COR-L47 (cell line): ENCODE results near the gene CLPSL1.

ENCODE experiments used
- DNase-seq: peaks from one replicate; lab custom pipeline; 2025; lab: John Stamatoyannopoulos, UW

The CLPSL1 gene

DNA sequence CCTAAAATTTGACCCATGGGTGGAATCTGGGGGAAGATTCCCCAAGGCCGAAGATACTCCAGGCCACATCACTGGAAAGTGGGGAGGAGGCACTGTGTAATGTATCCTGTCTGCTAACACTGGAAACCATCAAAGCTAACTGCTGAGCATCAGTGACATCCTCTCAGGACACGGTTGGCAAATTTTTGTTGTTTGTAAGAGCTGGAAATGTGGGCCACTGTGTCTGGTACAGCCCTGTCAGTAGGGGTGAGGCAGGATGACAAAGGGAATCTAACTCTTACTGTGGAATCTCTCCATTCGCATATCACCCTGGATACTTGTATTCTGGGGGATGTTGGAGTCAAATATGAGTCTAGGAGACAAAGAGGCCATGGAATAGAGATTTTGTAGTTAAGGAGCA, 21.4 kb upstream of the CLPSL1 start:
- DNase-seq = no peak

DNA sequence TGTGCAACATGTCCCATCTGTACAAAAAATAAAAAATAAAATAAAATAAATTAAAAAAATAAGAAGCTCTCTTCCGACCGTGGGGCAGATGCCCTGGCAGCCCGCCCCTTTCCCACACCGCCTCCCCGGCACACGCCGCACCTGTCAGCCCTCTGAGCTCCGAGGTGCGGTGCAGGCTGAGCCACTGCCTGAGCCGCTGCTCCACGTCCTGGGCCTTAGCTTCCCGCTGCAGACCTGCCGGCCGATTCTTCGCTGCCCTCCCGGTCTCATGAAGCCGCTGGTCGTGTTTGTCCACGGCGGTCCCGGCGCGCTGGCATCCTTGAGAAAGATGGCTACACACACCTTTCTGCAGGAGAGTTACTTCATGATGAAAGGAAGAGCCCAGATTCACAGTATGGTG, 15.1 kb upstream of the CLPSL1 start:
- no peak for DNase-seq

DNA sequence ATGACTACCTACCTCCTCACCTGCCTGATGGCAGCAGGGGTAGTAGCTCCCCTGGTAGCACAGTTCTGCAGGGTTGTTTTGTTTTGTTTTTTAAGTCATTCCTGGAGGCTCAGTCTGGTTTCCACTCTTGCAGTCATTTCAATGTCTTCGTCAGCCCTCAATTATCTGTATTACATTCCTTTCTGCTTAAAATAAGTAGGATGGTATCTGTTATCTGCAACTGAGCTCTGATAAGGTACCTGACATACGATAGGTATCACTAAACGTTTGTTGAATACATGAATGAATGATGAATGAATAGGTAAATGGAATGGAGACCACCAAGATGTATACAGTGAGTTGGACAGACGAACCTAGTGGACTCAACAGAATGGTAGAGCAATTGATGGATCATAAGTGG, 11.6 kb upstream of the CLPSL1 start:
- DNase-seq = no peak

DNA sequence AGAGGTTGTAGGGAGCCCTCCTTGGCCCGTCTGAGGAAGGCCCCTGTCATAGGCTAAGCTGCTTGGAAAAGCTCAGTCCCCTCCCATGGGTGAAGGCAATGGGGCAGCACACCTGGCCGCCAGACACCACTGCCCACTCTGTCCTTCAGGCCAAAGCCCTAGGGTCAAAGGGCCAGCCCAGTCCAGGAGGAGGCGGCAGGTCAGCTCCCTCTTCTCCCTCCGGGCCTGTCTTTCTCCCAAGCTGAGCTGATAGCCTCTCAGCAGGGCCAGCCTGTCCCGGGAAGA, 9.5 kb upstream of the CLPSL1 start:
- DNase-seq = no peak

DNA sequence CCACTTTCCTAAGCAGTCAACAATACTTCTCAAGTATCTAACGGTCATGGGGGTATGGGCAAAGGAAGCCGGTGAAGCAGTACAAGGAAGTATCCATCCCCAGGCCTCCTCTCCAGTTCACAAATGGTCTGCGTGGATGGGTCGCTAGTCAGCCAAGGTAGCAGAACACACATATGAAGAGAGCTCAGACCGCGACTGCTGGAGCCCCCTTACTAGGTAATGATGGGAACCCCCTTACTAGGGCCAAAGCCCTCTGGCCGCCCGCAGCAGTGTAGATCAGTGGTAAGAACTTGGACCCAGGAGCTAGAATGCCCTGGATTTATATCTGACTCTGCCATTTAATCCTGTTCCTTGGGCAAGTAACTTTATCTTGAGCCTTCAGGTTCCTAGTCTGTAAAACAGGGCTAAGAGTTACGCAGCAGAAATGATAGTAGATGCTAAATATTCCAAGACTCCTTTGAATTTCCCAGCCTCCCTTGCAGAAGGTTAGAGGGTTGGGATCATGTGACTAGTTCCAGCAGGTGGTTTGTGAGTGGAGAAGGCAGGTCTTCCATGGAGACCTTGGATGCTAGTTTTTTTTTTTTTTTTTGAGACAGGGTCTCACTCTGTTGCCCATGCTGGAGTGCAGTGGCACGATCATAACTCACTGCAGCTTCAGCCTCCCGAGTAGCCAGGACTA, 6.6 kb upstream of the CLPSL1 start:
- no peak for DNase-seq

DNA sequence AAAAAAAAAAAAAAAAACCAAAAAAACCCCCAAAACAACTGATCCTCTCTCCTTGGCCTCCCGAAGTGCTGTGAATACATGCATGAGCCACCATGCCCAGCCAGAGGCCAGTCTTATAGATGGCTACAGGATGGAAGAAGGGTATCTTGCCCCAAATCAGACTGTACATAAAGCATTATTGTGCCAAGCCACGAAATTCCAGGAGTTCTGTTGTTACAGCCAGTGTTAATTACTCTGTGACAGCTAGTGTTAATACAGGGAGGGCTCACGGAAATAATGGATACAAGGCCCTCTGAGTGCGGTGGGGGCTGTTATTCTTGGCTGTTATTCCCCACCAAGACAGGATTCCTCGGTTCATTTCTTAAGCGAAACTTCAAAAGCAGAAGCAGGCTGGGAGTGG, 5.8 kb upstream of the CLPSL1 start:
- no peak for DNase-seq

DNA sequence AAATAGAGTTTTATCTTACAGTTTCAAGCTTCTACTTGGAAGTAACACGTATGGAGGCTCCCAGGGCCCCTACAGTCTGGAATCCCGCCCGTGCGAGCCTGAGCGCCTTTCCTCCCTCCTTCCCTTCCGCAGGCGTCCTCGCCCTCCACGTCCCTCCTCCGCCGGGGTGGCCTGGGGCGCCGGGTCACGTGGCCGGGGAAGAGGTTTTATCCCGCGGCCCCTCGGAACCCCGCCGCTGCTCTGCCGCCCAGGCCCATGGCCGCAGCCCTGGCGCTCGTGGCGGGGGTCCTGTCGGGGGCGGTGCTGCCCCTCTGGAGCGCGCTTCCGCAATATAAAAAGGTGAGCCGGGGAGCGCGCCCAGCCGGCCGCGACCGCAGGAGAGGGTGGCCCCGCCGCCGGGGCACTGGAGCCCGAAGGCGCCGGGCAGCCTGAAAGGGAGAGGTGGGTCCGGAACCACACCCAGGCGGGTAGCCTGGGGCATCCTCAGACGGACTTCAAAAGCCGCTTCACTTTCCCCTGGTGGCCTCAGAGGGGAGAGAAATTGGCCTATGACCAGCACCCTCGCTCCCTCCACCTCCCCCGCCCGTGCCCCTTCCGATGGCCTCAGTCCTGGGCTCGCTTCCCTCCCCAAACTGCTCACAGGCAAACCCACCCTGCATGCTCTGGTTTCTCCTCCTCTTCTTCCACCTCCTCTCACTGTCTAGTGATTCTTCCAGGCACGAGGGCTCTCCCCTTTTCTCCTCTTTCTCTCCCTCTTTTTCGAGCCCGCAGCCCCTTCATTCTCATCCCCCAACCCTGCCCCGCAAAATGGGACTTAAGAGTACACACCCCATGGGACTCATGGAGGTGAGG, 4.2 kb upstream of the CLPSL1 start, which contains the start of gene CLPSL2:
Gene CLPSL2, plus strand, starts transcription at position 235 of the 852 bp plus-strand sequence. Its CDS starts 21 bp downstream, at position 256.
- no peak for DNase-seq

DNA sequence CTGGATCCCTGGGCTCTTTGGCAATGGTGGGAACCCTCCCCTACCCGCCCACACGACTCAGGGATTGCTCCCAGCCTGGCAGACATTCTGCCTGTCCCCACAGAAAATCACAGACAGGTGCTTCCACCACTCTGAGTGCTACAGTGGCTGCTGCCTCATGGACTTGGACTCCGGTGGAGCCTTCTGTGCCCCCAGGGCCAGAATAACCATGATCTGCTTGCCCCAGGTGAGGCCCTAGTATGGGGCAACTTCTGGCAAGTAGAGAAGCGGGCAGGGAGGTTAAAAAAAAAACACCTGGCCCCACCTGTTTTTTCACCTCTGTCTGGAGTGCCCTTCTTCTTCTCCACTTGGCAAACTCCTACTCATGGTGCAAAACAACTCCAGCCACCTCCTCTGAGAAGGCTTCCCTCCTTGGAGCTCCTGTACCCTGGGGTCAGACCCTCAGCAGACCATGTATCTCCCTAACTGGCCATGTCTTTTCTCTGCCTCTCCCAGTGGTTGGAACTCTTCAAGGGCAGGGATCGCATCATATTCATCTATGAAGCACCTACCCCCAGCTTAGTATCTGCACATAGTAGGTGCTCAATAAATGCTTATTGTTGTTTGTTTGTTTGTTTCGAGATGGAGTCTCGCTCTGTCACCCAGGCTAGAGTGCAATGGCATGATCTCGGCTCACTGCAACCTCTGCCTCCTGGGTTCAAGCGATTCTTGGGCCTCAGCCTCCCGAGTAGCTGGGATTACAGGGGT, 3.3 kb upstream of the CLPSL1 start:
- DNase-seq = no peak

DNA sequence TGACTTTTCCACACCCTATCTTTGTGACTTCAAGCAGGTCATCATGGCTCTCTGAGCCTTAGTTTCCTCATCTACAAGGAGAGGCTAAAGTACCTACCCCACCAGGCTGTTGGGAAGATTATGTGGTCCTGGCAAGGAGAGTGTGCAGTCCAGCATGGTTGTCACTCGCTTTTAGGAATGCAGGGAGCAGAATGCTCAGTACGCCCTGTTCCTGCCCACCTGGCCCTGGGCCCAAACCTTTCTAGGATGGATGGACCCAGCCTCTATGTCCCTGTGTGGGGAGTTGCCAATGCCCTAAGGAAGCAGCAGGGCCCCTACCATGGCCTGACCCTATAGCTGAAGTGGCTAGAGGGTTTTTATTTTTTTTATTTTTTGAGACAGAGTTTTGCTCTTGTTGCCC, 2.4 kb upstream of the CLPSL1 start:
- DNase-seq = no peak

DNA sequence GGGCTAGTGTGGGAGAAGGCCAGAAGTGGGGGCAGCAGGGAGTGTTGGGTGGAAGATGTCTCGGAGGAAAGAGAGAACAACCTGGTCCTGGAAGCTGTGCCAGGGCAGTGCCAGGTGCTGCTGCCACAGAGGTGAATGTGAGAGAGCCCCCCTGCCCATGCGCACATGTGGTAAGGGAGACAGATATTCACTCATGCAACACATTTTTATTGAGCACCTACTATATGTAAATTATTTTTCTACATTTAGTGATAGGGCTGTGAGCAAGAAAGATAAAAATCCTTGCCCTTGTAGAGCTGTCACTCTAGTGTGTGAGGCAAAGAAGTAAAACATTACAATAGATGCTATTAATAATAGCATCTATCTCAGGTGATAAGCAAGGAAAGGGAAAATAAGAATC, 471 bp downstream of the CLPSL1 start:
- DNase-seq = no peak

DNA sequence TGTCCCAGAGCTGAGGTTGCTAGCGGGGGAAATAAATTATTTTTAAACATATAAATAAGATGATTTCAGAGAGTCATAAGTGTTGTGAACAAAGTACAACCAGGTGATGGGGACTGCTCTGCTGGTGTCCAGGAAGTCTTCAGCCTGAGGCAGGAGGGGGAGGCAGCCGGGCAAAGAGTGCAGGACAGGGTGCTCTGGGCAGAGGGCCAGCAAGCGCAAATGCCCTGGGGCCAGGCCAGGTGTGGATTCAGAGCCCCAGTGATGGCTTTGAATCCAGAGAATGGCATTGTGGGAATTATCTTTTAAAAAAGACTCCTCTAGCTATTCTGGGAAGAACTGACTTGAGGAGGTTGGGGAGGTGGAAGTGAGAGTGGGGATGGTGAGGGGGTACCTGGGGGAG, 1.6 kb downstream of the CLPSL1 start:
- DNase-seq = no peak

DNA sequence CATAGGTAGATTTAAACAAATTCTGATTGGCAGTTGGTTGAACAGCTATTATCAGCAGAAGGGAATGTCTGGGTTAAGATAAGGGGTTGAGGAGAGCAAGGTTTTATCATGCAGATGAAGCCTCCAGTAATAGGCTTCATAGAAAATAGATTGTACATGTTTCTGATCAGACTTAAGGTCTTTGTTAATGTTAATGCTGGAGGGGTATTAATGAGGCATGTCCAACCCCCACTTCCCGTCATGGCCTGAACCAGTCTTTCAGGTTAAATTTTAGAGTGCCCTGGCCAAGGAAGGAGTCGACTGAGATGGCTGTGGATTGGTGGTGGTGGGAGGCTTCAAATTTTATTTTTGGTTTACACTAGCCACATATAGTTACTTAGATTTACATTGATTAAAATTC, 3.4 kb downstream of the CLPSL1 start:
- DNase-seq = no peak

DNA sequence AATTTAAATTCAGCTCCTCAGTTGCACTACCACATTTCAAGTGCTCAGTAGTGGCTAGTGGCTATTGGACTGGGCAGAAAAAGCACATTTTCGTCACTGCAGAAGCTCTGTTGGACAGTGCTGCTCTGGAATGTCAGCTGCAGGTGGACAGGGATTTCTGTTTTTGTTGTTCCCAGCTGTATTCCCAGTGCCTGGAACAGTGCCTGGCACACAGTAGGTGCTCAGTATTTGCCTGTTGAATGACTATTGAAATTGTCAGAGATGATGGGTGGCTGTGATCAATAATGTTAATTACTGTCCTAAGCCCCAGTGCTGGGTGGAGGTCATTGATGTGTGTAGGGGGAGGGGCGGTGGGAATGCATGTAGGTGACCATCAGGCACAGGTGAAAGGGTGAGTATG, 5.5 kb downstream of the CLPSL1 start:
- no peak for DNase-seq

DNA sequence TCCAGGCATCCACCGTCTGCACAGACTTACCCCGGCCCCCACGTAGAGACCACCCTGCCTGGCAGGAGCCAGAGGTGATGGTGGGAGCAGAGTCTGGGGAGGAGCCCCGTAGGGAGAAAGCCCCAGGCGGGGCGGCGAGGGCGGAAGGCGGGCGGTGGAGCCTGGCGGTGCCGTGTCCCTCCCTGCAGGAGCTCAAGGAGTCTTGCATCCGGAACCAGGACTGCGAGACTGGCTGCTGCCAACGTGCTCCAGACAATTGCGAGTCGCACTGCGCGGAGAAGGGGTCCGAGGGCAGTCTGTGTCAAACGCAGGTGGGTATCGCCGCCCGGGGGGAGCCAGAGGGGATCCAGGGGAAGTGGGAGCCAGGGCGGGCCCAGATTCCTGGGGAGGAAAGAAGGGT, 6.0 kb downstream of the CLPSL1 start:
- no peak for DNase-seq

DNA sequence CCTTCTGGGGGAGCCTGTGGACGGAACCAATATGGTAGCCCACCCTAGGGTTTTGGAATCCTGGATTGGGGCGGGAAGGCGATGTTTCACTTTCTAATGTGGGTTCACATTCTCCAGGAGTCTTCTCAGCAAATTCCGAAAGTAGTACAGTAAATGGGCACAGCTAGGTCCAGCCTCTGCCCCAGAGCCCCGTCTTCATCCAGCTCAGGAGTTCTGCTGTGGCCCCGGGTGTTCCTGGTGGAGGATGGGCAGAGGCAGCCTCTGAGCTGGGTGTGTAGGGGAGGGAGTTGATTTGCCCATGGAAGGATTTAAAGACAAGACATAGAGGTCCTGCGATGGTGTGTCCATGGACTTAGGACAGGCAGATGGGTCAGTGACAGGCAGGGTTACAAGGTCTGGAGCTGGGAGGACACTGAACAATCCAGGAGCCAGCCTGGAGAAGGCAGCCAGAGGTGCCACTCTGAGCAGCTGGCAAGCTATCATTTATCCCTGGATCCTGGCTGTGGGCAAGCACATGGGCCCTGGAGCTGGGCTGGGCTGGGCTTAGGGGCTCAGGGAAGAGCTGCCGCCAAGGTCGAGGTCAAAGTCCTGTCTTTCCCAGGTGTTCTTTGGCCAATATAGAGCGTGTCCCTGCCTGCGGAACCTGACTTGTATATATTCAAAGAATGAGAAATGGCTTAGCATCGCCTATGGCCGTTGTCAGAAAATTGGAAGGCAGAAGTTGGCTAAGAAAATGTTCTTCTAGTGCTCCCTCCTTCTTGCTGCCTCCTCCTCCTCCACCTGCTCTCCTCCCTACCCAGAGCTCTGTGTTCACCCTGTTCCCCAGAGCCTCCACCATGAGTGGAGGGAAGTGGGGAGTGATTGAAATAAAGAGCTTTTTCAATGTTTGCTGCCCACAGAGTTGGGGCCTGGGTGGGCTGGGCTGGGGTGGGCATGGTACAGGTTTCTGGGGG, 6.7 kb downstream of the CLPSL1 start:
- DNase-seq = no peak

DNA sequence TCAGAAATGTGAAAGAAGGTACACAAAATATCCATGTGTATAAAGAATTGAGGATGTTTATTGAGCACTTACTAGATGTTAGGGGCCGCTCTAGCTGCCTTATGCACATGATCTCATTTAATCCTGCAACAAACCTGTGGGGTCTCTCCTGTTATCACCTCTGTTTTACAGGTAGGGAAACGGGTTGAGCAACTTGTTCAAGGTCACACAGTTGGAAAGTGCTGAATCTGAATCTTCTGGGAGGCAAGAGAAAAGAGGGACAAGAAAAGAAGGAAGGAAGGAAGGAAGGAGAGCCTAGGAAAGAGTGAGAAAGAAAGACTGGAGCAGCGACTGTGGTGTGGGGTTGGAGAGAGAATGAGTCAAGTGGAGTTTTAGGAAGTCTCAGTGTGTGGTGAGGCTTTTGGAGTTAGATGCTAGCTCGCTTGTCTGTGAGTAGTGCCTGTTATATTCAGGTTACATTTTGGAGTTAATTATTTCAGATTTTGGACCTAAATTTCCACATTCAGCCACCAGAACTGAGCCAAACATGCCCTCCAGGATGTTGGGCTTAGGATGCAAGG, 7.7 kb downstream of the CLPSL1 start:
- no peak for DNase-seq

DNA sequence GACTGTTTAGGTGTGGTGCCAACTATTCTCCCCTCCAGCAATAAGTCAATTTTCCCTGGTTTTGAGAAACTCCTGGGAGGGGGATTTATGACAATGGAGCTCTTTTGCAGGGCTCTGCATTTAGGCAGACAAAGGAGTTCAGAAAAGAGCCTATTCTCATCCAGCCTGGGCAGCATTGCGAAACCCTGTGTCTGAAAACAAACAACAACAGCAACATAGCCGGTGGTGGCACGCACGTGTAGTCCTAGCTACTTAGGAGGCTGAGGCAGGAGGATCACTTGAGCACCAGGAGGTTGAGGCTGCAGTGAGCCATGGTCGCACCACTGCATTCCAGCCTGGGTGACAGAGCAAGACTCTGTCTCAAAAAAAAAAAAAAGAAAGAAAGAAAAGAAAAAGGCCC, 9.9 kb downstream of the CLPSL1 start:
- DNase-seq = no peak

DNA sequence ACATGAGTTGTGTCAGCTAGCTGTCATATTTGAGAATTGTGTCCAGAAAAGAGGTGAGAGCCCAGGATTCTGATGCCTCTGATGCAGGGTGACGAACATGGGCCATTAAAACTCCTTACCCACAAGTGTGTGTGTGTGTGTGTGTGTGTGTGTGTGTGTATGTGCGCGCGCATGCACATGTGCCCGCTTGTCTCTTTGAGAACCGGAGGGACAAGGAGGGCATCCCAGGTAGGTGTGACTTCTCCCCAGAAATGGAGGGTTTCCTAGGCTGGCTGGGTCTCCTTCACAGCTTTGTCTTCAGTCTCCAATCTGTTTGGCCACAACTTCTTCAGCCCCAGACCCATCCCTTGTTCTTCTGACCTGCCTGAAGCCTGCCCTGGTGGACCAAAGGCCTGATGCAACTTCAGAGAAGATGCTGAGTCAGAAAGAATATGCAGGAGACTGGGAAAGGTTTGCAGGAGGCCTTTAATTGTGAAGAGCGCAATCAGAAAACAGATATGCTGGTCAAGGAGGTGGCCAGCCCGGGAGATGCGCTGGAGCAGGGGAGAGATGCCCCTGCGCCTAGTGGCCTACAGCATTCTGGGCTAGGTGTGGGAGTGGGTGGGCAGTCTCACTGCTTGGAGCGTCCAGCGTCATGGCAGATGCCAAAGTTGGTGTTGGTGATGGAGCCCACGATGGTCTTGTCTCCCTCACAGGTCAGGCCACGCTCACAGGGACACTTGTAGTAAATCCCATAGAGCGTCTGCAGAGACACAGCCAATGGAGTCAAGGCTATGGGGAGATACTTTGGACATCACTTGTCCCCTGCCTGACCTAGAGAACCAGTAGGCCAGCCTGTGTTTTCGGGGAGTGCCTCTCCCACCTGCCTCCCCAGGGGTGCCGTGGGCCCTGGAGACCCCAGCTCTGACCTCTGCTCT, 14.0 kb downstream of the CLPSL1 start:
- no peak for DNase-seq

DNA sequence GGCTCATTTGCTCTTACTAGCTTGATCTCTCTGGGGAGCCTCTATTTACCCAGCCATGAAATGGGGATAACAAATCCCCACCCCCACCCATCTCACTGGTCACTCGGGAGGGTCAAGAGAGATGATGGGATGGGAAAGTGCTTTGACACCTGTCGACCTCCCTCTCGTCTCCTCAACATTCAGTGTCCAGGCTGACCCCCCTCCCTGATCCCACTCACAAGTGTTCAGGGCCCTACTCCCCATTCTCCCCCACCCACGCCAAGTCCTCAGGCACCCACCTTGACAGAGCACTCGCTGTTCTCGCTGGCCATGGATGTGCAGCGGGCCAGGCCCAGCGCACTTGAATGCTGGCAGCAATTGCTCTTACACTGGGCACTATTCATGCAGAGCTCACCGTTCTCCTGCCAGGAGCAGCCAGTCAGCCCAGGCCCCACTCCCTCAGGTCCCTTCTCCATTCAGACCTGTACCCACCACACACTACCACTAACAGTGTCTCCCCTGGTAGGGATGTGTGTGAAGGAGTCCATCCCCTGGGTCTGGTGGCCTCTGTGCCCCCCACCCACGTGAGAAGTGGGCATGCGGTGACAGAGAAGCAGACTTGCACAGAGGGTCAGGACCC, 14.7 kb downstream of the CLPSL1 start:
- no peak for DNase-seq

DNA sequence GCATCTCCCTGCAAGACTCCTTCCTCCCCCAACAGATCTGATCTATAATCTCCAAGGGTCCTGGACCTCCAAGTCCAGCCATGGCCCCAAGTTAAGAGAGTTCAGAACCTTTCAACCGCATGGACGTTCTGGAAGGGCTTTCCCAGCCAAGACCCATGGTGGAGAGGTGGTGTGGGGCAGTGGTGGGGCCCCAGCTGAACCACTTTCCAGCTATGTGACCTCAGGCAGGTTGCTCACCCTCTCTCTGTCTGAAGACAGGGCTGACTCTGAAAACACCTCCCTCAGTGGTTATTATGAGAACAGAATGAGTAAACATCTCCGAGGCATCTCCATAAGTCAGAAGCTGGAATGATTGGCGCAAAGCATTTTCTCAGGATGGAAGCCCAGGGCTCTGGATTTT, 15.4 kb downstream of the CLPSL1 start:
- no peak for DNase-seq
